Glomerular visceral epithelial cell (primary cell): ENCODE measurements around the gene IRX4.

Source experiments
- DNase-seq: peaks from one replicate; pipeline ENCODE4 v3.0.0-alpha.2; 2016; ENCODE audit errors: extremely low spot score

Gene IRX4

DNA sequence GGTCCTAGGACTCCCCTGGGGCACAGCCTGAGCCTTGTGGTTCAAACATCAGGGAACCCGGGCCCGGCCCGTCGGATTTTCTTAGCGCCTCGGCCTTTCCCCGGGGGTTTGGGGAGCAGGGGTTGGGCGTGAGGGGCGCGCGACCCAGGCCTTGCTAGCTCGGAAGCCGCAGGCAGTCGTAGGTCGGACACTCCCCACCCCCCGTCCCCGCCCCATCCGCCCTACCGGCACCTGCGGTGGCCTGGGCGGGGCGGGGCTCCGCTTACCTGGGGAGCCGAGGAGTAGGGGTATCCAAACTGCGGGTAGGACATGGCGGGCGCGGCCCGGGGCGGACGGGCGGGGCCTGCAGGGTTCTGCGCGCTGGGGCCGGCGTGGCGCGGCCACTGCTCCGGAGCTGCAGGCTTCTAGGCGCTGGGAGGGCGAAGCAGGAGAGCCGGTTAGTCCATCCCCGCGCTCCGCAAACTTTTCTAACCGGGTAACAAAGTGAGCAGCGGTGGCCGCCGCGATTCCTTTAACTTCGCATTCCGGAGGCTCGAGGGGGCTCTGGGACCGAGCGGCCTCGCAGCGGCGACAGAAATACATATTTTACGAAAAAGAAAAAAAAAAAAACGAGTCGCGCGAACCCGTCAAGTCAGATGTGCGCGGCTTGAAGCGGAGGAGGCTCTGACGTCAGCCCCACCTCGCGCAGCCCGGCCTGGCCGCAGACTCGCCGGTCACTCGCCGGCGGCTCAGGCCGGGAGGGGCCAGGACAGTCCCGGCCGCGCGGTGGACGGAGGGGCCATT lies at the start of gene IRX4:
IRX4 (minus strand) TSS at position 589 of the 783 bp plus-strand sequence; CDS start at position 311, 278 bp downstream.
- DNase-seq, result peak; percentile 9

DNA sequence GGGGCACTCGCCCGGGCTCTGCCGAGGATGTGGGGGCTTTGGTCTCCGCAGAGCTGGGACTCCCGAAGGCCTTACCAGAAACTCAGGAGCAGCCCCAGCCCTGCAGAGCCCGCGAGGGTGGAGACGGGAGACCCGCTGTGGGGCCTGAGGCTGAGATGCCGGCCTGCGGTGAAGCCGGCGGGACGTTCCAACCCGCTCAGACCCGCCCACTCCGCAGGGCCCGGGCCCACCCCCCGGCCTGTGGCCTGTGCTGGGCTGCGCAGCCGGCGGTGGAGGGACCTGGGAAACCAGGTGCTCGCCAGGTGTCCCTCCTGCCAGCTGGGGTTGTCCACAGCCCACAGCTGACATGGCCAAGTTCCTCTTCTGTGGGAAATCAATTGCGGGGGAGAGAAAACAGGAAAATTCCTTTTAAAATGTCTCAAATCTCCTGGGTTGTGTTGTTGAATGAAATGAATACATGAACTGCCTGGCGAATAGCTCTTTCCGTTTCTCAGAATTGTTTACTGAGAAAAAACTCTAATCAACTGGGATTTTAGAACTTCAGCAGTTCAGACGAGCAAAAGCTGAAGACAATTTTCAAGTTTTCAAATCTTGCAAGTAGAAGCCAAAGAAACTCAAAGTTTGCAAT lies 49.0 kb upstream of the IRX4 start:
- DNase-seq, result no peak

DNA sequence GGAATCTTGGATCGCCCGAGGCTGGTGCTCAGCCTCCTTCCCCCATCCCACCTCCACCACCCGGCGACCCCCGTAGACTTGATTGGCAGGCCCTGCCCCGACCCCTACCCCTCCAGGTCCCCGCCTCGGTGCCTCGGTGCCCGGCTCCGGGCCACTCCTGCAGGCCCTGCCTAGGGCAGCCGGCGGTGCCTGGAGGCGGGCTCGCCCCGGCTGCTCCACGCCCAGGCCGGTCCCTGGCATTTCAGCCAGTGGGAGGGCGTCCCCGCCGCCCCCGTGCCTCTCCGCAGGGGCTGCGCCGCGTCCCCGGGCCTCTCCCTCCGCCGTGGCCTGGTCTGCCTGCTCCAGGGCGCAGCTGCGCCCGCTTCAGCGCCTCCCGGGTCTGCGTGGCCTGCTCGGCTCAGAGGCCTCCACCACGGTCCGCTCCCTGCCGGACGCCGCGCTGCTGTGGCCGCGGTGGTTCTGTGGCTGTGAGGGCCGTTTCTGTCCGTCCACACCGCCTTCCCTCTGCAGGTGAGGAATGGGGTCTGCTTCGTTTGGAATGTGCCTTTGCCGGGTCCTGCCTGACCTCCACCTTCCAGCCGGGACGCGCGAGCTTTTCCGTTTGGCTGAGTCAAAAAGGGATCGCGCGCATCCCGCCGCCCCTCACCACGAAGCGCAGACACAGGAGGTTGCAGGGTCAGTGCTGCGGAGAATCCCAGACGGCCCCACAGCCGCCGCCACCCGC lies 48.3 kb upstream of the IRX4 start:
- no peak for DNase-seq

DNA sequence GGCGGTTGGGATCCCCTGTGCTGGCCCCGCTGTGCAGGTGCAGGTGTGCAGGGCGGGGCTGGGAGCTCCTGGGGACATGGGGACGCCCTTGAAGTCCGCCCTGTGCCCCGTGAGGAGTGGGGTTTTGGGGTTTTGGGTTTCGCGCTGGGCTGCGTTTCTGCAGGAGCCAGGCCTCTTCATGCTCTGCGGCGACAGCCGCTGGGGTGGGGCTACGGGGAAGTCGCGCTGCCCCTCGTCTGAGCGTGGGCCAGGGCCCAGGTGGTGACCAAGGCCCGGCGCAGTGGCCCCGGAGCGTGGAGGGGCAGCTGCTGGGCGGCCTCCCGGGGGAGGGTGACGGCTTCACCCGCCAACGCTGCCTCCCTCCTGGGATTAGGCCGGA lies 47.8 kb upstream of the IRX4 start:
- DNase-seq, result no peak

DNA sequence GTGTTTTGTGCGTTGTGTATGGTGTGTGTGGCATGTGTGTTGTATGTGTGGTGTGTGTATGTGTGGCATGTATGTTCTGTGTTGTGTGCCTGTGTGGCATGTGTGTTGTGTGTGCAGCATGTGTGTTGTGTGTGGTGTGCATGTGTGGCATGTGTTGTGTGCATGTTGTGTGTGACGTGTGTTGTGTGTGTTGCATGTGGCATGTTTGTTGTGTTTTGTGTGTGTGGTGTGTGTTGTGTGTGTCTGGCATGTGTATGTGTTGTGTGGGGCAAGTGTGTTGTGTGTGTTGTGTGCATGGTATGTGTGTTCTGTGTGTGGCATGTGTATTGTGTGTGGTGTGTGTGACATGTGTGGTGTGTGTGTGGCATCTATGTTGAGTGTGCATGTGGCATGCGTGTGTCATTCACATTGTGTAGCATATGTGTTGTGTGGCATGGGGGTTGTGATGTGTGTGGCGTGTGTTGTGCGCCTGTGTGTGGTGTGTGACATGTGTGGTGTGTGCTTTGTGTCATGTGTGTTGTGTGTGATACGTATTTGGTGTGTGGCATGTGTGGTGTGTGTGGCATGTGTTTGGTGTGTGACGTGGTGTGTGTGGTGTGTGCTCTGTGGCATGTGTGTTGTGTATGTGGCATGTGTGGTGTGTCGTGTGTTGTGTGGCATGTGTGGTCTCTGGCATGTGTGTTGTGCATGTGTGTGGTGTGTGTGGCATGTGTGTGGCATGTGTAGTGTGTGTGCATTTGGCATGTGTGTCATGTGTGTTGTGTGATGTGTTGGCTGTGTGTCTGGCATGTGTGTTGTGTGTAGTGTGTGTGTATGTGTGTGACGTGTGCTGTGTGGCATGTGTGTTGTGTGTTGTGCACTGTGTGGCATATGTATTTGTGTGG lies 46.6 kb upstream of the IRX4 start:
- no peak for DNase-seq

DNA sequence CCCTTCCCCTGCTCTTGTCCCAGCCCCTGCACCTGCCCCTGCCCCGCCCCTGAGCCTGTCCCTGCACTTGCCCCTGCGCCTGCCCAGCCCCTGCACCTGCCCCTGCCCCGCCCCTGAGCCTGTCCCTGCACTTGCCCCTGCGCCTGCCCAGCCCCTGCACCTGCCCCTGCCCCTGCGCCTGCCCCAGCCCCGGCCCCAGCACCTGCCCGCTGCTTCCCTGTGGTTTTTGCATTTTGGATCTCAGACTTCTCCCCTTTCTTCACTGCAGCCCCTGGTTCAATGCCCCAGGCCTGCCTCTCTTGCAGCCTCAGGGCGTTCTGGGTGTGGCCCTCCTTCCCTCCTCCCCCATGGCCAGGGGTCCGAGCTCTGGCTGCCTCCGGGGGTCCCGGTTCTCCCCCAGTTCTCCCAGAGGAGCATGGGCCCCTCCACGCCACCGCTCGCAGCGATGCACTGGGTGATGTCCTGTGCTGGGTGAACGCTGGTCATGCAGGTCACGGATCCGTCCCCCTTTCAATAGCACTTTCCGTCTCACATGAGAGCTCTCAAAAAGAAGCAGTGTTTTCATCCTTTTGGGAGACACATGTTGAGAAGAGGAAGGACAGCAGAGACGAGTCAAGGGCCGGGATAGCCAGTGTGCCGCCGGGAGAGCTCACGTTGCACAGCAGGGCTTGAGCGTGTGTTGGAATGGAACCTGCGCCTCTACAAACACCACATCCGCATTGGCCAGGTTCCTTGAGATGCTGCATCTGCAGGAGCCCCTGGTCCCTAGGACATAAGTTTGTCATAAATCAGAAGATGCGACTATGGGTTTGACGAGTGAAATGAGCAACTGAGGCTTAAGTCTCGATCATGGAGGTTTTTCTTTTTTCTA lies 44.0 kb upstream of the IRX4 start:
- no peak for DNase-seq

DNA sequence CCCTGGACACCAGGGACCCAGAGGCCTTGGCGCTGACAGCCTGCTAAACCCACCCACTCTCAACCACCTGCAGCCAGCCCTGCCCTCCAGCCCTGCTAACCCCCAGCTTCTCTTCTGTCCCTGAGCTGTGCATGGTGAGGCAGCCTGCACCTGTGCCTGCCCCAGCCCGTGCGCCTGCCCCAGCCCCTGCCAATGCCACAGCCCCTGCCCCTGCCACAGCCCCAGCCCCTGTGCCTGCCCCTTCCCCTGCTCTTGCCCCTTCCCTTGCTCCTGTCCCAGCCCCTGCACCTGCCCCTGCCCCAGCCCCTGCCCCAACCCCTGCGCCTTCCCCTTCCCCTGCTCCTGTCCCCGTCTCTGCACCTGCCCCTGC lies 43.3 kb upstream of the IRX4 start:
- no peak for DNase-seq

DNA sequence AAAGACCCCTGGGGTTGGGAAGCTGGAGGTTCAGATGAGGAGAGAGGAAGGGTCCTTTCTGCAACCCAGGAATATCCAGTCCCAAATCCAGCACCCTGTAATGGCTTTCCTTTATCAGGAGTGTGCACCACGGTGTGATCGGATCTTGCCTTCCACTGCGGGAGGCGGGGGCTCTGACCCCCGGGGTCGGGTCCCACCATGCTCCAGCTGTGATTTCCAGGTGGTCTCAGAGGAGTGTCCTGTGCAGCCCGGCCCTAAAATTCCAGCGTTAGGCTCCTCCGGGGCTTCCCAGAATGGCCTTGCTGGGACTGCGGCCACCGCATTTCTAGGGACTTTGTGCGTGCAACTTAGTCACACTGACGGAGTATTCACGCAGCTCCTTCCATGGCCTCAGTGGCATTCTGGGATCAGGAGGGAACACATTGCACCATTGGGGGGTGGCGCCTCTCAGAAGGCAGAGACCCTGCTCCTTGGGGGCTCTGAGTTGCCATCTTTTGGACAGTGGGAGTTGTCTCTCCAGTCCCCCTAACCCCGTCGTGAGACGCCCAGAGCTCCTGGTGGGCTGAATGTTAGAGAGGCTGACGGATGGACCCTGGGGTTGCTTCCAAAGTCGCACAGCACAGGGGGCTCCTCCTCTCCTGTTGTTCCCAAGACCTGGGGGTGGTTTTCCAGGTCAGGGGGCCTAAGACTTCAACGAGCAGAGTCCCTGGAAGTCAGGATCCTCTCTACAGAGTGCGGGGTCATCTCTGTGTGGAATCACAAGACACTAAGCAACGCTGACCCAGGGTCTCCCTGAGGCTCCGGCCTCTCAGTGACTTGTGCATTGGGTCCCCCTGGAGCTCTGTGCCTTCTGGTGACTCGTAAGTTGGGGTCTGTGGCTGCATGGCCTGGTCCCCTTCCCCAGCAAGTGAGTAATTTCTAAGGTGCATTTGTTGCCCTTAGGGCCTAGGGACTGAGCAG lies 42.7 kb upstream of the IRX4 start:
- no peak for DNase-seq

DNA sequence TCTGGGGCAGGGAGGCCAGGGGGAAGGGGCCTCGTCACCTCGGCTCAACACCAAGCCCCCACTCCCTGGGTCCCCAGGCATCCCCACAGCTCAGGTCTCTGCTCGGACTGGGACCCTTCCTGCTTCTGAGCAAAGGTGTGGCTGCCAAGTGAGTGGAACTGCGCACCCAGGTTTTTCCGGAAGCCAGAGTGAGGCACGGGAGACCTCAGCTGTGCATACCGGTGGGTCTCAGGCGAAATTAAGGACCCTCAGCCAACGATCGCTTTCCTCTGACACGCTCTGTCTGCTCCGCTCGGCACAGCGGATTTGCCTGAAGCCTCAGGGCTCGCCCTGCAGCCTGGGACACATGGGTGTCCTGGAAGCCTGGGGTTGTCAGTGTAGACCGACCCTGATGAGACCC lies 41.0 kb upstream of the IRX4 start:
- no peak for DNase-seq

DNA sequence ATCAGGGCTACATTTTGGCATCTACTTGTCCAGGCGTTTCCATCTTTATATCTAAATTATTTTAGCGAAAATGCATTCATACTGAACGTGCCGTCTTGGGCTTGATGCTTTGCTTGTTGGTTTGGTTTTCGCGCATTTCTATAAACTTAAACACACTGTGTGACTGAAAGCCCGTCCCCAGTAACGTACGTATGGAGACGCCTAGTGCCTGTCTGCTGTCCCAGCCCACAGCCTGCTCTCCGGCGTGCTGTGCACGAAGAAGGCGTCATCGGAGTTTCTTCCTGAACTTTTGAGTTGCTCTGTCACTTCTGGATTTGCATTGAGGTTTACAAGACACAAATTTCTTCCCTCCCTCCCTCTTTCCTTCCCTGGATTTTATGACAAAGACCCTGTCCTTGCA lies 40.6 kb upstream of the IRX4 start:
- DNase-seq, result no peak

DNA sequence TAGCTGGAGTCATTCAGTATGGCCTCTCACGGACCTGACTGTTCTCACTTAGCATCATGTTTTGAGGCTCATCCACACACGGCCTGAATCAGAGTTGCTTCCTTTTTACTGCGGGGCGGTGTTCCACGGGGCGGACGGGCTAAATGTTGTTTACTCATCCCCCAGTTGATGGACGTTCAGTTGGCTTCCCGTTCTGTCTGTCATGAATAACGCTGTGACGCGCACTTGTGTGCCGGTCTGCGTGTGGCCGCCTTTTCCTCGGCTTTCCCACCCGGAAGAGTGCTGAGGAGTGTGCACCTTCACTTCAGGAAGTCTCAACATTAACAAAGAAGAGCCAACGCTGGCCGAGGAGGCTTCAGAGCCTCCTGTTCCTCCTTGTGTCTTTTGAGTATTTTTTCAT lies 39.0 kb upstream of the IRX4 start:
- no peak for DNase-seq

DNA sequence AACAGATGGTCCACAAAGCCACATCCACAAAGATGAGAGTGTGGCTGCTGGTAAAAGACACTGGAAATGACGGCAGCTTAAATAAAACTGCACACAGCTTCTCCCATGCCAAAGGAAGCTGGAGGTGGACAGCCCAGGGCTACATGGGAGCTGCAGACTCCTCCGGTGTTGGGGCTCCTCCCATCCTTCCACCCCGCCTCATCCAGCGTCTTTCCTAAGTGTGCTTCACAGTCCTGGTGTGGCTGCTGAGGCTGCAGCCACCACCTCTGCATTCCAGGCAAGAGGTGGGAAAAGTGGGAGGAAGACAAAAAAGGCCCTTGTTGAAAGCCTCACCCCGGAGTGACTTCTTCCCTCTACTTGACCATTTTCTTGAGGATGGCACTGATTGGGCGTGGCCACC lies 37.0 kb upstream of the IRX4 start:
- DNase-seq, result no peak

DNA sequence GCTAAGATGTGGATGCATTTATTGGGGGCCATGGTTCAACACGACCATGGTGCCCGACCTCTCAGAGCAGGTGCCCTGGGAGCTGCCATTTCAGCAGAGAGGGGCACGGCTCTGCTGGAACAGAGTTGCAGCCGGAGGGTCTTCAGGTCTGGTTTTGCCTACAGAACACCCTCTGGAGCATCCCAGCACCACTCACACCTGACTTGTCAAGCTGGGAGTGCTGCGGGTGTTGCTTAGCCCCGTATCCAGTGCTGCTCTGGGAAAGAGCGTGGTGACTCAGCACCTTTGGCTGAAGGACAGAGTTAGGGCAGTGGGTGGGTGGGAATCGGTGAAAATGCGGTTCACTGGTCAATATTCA lies 36.5 kb upstream of the IRX4 start:
- no peak for DNase-seq

DNA sequence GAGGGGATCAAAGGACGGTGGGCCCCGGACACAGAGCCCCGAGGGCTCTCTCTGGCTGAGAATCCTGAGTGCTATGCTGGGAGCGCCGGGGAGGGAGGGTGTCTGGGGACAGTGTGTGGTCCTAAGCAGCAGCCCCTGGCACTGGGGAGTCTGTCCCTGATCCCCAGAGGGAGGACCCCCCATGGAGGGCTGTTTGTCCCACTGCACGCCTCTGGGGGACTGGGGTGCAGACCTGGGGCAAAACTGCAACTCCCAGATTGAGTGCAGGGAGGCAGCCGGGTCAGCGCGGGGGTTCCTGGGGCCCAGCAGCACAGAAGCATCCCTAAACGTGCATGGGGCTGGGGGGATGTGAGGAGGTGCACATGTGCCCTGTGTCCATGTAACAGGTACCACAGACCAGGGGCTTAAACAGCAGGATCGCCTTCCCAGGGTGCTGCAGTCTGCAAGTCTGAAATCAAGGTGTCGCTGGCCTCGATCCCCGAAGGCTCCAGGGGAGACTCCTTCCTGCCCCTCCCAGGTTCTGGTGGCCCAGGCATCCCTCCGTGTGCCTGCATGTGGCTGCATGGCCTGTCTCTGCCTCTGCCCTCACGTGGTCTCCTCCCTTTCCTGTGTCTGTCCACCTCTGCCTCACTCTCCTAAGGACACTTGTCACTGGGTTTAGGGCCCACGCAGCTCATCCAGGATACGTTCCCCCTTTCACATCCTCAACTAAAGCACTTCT lies 35.9 kb upstream of the IRX4 start:
- DNase-seq, result no peak

DNA sequence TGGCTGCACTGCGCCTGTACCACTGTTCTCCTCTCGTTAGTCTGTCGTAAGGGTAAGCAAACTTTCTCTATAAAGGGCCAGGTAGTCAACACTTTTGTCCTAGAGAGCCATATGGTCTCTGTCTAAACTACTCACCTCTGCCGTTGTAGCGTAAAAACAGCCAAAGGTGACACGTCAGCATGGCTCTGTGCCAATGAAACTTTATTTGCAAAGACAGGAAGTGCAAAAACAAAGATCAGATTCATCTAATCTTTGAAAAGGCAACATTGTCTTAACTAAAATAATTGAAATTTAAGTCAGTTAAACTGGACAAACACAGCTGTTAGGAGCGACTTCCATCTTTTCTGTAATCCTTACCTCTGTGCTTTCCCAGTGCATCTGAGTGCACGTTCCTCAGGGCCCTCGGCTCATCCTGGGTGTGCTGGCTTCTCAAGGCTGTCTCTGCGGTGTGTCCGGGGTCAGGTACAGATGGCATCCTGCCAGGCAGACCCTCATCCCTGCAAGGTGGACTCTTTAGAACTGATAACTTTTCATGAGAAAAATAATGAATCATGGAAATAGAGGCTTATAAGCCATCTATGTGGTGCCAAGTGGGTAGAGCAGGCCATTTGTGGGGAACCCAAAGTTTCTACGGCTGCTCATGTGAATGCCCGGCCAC lies 35.2 kb upstream of the IRX4 start:
- no peak for DNase-seq

DNA sequence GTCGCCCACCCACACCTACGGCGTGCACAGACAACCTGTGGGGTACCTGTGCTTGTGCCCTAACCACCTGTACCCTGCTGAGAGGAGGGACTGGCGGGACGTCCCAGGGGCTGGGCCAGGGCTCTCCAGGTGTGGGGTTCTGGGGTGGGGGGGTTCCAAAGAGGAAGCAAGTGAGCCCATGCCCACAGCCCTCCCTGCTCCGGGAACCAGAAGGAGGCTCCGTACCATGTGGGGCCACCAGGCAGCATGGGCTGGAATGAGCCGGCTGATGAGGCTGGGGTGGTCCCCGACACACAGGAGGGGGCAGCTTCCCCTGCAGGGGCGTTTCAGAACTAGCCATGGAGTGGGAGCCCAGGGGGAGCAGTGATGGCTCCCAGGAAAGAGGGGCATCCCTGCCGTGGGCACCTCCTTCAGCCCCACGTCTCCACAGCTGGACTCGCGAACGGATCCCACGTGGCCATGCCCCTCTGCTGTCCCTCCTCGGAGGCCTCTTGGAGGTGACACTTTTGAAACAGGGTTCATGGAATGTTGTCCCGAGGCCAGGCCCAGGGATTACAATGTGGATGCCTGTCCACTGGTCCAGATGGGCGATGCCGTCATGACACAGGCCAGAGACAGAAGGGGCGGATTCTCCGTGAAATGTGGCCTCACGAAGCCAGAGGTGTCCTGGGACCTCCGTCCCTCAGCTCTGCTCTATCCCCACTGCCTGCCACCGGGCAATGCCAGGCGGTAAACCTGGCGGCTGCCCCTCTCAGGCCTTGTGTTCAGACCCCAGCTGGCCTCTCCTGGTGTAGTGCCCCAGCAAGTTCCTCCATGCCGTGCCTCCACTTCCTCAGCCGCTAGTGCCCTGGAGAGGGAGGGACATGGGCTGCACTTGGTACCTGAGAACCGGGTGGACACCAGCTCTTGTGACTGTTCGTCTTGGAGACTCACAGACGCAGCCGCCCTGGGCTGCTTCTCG lies 33.6 kb upstream of the IRX4 start:
- no peak for DNase-seq

DNA sequence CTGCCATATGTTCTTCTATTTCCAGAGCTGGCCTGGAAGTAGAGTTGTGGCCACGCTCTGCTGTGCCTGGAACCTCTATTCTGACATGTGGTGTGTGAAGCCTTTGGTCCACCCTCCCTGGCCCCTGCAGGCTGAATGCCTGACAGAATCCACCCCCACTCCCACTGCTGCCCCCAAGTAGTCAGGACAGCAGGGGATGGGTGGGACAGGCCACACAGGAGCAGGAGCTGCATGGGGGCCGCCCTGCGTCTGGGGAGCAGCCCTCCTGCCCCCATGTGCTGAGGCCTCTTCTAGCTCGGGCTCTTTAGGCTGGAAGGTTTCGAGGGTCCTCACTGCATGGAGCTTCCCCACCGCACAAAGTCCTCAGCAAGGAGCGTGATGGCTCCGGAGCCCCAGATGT lies 32.6 kb upstream of the IRX4 start:
- DNase-seq, result no peak

DNA sequence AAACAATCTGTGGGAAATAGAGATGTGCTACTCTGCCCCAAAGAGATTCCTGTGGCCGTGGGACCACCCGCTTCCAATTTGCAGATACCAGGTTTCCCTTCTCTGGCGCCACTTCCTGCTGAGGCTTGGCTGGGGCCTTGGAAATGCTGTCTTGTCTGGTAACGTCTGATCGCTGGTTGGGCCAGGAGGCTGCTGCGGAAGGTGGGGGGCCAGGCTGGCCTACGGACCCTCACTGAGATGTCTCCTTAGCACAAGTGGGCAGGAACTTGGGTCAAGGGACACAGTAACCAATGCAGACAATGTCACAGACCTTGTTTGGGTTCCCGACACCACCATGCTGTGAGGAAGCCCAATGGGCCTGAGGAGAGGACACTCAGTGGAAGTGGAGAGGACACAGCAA lies 31.7 kb upstream of the IRX4 start:
- DNase-seq, result no peak
